Raji (cell line): ENCODE data around the gene GLDC.

Source experiments
- POLR2A ChIP-seq: IDR thresholded peaks from 2 replicates; pipeline ENCODE4 v1.6.1; 2011; ENCODE audit warnings: low read depth, low read length, control low read depth; ENCODE audit not compliant: insufficient read depth

GLDC gene

DNA sequence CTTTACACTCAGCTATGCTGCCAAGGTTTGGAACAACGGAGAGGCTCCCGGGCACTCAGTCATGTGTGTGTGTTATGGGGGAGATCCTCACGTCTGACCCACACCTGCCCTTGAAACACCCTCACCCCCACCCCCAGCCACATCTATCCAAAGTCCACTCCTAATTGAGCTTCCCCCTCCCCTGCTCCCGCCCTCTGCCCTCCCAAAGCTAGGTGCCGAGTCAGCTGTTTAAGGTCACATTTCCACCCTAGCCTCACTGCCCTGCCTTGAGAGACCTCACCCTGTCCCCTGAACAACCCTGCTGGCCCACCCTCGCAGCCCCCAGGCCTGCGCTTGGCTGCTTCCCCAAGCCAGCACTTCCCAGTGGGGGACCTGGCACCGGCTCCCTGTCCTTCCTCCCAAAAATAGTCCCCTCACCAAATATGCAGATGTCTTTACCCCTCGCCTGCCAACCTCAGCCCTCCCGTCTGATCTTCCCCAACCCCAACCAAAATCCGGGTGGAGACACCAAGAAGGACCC, 36.0 kb downstream of the GLDC start:
- TF ChIP-seq POLR2A: no peak

- no peak for TF ChIP-seq POLR2A
These were observed 40.3 kb downstream of the GLDC start for GRCh38 chr9:6605202-6605601.

DNA sequence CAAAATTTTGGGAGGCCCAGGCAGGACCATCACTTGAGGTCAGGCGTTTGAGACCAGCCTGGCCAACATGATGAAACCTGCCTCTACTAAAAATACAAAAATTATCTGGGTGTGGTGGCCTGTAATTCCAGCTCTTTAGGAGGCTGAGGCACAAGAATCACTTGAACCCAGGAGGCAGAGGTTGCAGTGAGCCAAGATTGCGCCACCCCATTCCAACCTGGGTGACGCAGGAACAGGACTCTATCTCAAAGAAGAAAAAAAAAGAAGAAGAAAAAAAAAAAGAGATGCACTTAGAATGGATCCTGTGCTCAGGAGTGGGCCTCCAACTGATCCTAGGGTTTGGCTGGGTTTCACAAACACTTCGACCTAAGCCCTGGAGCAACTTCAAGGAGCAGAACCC, 45.1 kb downstream of the GLDC start:
- no peak for TF ChIP-seq POLR2A

- TF ChIP-seq POLR2A: no peak
These were observed 45.5 kb downstream of the GLDC start for GRCh38 chr9:6600006-6600405.

DNA sequence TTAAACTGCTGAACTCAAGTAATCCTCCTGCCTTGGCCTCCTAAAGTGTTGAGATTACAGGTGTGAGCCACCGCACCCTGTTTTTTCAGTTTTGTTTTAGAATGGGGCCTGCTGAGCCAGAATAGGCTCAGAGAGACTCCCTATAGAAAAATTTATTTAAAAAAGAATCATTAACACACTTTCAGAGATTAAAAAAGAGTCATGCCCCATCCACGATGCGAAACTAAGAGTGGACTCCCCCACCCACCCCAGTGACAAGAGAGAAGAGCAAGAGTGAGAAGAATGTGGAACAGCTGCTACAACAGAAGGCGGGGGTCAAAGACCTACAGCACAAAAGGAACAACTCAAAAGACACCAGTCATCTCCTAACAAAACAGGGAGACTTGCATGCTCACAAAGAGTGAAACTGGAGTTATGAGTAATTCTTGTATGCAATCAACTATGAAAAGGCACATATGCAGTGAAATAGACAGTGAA, 47.2 kb downstream of the GLDC start:
- TF ChIP-seq POLR2A: no peak

GRCh38 chr9:6592791-6593190, 52.7 kb downstream of the GLDC start:
- TF ChIP-seq POLR2A: no peak

DNA sequence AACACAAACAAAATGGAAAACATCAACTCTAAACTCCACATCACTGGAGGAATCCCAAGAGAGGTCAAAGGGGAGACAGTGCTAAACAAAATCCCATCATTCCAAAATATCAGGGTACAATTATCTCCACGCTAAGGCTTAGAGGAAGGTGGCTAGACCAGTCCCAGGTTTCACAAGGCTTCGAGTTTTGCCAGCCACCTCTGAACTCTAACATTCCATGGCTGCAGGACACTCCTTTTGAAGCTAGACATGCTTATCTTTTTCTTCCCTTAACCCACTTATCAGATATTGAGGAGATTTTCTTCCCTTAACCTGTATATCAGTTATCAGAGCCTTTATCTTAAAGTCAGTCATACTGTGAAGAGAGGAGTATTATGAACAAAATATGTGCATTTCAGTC, 53.3 kb downstream of the GLDC start:
- TF ChIP-seq POLR2A: no peak

DNA sequence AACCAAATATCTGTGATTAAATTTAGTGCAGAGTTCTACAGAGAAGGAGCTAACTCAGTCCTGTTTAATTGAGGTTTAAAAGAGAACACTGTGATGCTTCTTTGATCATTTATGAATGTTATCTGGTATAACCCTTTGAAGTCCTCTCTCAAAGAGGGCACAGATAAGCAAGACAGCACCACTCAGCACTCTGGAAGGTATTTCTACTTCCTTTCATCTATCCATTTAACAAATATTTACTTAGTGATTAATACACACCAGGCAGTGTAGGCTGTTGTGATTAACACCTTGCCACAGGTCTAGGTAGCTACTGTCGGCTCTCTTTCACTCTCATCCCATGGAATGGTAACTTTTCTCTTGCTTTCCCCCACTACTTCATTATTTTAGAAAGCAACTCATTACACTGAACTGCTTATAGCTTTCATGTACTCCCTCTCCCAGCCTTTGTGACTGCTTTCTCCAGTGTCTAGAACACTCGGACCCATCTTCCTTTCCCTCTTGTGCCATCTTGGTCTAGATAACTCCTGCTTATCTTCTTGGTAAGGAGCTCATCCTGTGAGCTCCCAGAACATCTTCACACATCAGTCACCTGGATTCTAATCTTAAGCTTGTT, 54.7 kb downstream of the GLDC start:
- TF ChIP-seq POLR2A: no peak

- no peak for TF ChIP-seq POLR2A
These were observed 55.2 kb downstream of the GLDC start for GRCh38 chr9:6590334-6590733.

GRCh38 chr9:6584881-6585597, 60.5 kb downstream of the GLDC start:
- no peak for TF ChIP-seq POLR2A

- no peak for TF ChIP-seq POLR2A
These were observed 64.3 kb downstream of the GLDC start for GRCh38 chr9:6581253-6581652.

DNA sequence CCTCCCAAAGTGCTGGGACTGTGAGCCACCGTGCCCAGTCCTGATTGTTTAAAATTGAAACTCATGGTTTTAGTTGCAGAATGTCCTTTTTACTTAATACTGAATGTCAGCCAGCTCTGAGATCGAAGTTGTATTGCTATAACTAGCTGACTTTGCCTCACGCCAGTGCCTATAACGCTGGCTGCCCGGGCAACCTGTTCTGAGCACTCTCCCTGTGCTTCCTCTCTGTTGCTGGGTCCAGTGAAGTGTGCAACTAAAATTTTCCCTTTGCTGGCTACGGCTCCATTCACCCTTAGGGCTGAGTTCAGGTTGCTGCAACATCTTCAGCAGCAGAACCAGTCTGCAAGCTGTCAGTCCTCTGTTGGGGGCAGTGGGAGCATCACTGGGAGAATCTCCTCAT, 65.9 kb downstream of the GLDC start:
- TF ChIP-seq POLR2A: no peak

DNA sequence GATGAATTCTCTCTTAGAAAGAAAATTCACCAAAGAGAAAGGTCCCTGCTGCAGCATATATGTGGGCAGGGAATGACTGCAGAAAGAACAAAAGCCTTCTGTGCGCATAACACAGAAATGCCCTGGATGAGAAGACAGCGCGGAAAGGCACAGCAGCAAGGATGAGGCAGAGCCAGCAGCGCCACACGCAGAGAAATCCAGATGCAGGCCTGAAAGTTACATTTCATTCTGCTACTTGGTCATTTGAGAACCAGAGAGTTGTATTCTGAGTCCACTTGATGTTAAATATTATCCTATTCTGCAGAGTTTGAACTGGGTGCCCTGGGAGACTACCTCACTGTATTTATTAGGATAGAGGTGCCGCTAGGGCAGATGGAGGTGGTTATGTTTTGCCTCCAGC, 68.5 kb downstream of the GLDC start:
- TF ChIP-seq POLR2A: no peak

- no peak for TF ChIP-seq POLR2A
These were observed 70.0 kb downstream of the GLDC start for GRCh38 chr9:6575324-6576034.

GRCh38 chr9:6567140-6567591, 78.4 kb downstream of the GLDC start:
- no peak for TF ChIP-seq POLR2A
